Stomach (tissue), 4 donors: ENCODE data around the gene CCDC180.

ENCODE experiments used
- CTCF ChIP-seq, 7 experiments: fragments of 450-650 bp in 4 of 7; fragments of 200-600 bp in 3 of 7; sonication (generic) in 3 of 7; IDR thresholded peaks; one replicate each; pipeline ENCODE4 v1.5.1; 2016 to 2019; ENCODE audit warnings: antibody characterized with exemption in 7 of 7, control low read depth in 2 of 7, mild to moderate bottlenecking in 1 of 7
- POLR2A ChIP-seq, 4 donors: fragments of 450-650 bp; IDR thresholded peaks; one replicate each; pipeline ENCODE4 v1.6.1; 2016; ENCODE audit warnings: antibody characterized with exemption in 4 of 4, control low read depth in 2 of 4, mild to moderate bottlenecking in 1 of 4, moderate library complexity in 1 of 4
- POLR2AphosphoS5 ChIP-seq, 3 donors: sonication (generic); formaldehyde crosslinking; IDR thresholded peaks; one replicate each; pipeline ENCODE4 v1.6.1; 2016; ENCODE audit warnings: antibody characterized with exemption in 3 of 3

GRCh38 chr9:97307091-97307490 is 368 bp upstream of the CCDC180 start:
- TF ChIP-seq POLR2AphosphoS5 (IDR thresholded peaks at IDR 0.05) (peak in 1 of 3 donors; percentile 54), CTCF (IDR thresholded peaks at IDR 0.05) (no peak), POLR2A (IDR thresholded peaks at IDR 0.05) (no peak)
